Frontal cortex (tissue), 4 donors: ENCODE data around the gene HMCN1. TPM values are rescaled to one million over a fixed set of nuclear protein-coding genes. Genes with fewer than 3 reads are reported as not detected.

Source experiments
- DNase-seq, 2 donors: peaks; one replicate each; pipeline ENCODE4 v3.0.0; 2012; ENCODE audit warnings: low spot score in 2 of 2
- FAIRE-seq: peaks from 2 replicates; lab custom pipeline; 2012; peaks lifted over from hg19 to GRCh38; lab: Jason Lieb, UNC
- total RNA-seq: library from RNA; depleted of rRNA; stranded (reverse); fragments of >200 nt; gene quantifications from one replicate; pipeline ENCODE4 v1.2.3, GENCODE V29; 2014
- donor health status: control.
- donor health status: control.
- donor health status: control.

Gene HMCN1
- total RNA-seq, result 1.6 TPM

DNA sequence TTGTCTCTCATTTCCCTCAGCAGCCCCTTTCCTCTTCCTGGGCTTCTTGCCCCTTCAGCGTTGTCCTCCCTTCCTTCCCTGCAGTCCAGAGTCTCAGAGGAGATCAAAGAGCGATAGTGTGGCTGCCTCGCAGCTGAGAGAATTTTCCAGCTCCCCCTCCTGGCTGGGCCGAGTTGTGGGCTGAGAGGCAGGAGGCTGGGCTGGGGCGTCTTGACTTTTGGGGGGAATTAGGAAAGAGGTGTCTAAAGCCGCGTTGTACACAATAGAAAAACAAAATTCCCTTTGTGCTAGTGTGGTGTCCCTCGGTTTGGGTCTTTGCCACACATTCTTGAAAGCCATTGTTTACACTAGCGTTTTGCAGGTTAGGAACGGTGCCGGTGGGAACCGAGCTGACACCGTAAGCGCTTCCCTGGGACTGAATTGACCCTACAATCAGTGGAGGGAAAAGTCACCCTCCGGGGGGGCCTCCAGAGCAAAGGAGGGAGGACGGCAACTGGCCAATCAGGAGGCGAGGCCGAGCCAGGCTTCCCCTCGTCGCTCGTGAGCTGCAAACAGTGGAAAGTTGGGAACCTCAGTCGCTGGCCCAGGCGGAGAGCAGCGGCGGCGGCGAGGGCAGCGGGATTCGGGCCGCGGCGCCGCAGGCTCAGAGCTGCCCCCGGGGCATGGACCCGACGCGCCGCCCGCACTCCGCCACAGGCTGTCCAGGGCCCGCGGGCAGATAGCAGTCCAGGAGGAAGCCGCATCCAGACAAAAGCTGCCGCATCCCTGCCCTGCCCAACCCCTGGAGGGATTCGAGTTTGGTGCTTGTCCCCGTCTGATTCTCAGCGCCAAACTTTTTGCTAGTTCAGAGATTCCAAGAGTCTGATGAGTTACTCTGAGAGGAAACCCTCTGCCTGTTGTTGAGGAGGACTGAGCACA lies at the start of gene HMCN1:
TSS of gene HMCN1 (plus strand) at position 574 of the 918 bp plus-strand sequence. CDS start 389 bp downstream, outside the sequence.
- FAIRE-seq (no peak), DNase-seq (peak; percentile 32 to 42)

DNA sequence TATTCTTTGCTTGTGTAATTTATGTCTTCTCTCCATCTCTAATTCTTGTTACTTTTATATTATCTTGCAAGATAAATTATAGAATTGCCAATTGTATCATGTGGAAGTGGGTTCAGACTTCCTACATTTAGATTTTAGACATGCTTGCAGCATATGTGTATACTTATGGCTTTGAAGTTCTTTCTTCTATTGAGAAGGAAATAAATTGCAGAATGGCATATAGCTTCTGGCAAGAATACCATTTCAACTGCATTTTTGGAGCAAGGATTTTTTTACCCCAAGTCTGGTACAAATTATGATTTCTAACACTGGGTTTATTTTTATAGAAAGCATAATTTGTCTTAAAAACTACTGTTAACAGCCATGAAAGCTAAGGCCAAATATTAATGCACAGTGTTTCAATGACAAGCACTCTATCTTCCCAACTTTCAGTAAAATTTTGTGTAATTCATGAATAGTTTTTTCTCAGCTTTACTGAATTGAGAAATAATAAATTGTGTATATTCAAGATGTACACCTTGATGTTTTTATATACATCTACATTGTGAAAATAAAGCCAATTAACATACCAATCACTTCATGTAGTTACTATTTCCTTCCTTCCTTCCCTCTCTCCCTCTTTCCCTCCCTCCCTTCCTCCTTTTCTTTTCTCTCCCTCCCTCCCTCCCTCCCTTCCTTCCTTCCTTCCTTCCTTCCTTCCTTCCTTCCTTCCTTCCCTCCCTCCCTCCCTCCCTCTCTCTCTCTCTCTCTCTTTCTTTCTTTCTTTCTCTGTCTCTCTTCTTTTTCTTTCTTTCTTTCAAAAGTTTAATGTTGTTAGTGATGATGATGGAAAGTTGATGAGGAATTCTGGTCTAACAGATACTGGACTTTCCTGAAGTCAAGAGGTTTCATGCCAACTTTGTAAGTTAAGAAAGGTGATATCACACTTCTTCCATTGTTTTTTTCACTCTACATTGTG lies 47.1 kb upstream of the HMCN1 start:
- no peak for DNase-seq
- FAIRE-seq, result no peak

DNA sequence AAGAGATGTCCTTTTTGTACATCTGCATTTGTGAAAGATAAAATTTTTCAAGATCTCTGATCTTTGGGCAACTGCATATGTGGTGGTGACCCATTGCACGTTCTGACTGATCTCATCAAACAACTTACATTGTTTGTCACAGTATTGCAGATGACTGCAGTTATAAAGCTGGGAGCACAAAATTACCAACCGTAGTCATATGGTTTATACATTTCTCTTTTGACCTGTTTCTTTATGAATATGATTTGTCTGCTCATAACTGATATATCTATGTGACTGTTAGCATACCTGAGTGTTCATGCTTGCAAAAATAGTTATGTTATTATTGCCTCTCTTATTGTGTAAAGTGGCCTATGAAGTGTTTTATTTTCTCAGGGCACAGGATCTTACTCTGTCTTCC lies 43.7 kb upstream of the HMCN1 start:
- DNase-seq (no peak), FAIRE-seq (no peak)

DNA sequence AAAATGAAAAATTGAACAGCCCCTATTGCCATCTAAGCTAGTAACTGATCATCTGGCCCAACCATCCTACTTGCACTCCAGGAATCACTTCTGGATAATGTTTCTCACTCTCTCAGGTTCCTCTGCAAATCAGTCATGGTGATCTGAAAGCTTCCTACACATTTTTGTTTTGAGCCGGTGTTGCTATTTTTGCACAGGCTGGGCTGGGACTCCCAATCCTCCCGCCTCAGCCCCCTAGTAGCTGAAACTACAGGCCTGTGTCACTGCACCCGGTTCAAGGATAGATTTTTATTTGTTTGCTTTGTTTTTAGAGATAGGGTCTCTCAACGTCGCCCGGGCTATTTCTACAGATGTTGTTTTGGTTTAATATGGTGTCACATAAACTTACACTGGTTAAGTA lies 40.5 kb upstream of the HMCN1 start:
- DNase-seq (no peak), FAIRE-seq (no peak)

DNA sequence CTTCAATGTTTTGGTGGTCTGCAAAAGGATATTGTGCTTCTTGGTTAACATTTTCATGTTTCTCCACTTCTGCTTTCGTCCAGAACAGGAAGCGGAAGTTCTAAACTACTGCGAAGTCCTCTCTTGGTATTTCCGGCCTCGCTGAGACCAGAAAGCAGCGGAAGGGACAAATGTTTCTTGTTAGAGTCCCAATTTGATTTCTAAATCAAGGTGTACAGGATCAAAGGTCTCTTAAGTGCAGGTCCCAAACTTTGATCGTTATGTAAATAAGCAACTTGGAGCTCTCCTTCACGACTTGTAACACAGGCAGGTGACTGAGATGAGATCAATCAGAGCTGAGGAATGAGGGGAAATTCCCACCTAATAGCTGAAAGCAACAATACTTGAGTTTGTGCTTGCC lies 40.1 kb upstream of the HMCN1 start:
- no peak for FAIRE-seq

DNA sequence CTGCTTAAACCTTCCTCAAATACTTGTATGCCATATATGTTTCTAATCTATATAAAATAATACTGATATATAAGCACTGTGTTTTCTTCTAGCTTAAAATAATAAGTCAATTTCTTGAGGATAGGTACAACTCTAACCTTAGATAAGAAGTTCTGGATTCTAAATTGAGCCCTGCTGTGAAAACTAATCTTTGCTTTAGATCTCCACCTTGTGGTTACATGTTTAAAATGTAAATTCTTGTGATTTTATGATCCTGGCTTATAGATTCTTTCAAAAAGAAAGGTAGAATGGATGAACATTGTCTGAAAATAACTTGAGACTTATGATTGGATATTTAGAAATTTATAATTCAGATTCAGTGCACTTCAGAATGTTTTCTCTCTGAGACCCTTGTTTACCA lies 38.9 kb upstream of the HMCN1 start:
- DNase-seq, result peak in 1 of 2 donors; percentile 8
- no peak for FAIRE-seq

More for the DNA sequence above, 40.1 kb upstream of the HMCN1 start:
- no peak for DNase-seq

DNA sequence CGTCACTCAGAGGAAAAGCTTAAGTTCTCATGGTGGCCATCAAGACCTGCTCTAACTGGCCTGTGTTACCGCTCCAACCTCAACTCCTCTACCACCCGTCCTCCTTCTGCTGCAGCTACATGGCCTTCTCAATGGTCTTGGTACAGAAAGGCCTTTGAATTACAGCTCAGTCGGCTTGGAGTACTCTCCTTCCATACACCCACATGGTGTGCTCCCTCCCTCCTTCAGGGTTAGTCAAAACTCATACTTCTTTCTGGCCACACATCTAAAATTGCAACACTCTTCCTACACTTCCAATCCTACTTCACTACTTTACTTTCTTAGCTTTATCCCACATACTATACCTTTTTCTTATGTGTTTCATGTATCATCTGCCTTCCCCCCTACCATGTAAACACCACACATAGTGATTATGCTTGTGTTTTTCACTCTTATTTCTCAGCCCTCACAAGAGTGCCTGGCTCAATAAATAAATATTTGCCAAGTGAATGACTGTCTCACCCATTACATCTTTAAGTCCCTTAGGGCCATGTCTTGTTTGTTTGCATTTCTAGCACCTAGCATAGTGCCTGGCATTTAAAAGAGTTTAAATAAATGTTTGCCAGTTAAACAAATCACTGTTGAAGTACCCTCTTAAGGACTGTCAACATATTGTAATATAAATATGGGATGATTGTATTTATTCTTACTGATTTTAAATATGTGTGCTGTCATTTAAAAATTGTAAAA lies 37.6 kb upstream of the HMCN1 start:
- no peak for DNase-seq
- FAIRE-seq, result no peak

DNA sequence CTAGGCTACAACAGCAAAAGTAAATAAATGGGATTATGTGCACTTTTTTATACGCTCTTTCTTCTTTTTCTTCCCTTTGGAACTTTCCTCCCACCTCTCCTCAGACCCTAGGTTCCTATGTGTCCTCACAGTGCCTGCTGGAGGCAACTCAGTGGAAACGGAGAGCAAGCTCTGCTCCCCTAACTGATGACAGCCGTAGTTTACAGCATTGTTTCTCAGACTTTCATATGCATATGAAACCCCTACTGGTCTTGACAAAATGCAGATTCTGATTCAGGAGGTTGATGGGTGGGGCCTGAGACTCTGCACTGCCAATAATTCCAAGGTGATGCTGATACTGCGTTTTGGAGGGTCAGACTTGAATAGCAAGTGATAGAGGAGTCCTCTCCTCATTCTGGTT lies 34.3 kb upstream of the HMCN1 start:
- DNase-seq, result no peak
- FAIRE-seq, result no peak

DNA sequence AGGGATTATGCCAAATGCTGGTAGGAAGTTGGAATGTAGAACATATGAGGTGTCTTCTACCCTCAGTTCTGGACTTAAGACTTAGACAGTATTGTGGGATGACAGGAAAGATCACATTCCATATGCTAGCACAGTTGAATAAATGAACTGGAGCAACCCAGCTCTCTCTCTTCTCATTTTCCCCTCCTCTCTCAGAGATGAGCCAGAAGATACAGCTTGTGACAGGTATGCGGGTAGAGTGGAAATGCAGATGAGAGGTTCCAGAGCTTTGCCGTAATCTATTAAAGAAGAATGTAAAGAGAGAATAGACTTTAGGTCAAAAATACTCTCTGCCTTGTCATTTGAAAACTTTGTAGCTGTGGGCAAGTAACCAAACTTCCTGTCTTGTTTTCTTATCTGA lies 32.5 kb upstream of the HMCN1 start:
- FAIRE-seq (no peak), DNase-seq (no peak)

DNA sequence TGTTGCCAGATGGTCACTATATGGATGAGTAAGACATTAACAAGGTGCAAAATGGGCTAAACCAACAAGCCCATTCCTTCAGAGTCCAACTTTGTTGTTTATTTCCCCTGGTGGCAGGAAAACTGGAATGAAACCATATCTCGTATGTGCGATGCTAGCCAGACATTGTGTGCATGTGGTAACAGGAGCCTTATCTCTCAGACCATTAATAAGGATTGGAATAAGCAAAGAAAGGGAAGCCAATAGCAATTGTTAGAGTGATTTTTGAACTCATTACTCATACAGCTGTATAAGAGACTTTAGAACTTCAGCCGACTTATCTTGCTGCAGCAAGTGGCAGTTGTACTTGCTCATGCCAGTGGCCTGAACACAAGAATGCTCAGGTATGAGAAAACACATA lies 30.0 kb upstream of the HMCN1 start:
- no peak for DNase-seq

DNA sequence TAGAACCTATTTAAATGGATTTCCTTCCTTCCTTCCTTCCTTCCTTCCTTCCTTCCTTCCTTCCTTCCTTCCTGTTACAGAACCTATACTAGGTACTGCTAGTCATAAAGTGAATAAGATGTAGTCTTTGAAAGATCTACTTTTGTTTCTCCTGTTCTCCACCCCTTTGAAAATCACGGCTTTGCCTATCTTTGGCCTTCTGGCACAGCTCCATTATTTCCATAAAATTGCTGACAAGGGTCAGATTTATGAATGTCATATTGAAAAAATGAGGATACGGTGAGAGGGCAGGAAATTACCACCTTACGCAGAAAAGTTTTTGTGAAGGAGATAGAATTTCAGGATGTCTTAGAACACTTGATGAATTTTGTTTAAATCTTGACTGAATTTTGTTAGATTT lies 18.1 kb upstream of the HMCN1 start:
- FAIRE-seq (no peak), DNase-seq (no peak)

More for the DNA sequence above, 30.0 kb upstream of the HMCN1 start:
- FAIRE-seq, result no peak

DNA sequence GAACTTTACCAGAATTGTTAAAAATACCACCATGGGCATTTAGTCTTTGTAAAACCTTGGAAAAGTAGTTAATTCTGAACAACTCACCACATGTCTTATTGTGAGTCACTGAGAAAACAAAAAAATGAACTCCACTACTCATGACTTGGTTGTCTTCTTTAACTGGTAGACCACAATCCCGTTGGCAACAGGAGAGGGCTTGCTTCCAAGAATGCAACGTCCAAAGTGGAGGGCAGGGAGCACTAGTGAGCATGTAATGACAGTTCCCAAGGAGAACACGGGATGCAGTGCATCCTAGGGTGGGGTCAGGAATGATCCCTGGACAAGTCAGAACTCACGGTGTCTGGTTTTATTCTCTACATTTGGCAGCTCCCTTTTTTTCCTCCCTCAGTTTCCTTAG lies 15.2 kb upstream of the HMCN1 start:
- FAIRE-seq (no peak), DNase-seq (no peak)

DNA sequence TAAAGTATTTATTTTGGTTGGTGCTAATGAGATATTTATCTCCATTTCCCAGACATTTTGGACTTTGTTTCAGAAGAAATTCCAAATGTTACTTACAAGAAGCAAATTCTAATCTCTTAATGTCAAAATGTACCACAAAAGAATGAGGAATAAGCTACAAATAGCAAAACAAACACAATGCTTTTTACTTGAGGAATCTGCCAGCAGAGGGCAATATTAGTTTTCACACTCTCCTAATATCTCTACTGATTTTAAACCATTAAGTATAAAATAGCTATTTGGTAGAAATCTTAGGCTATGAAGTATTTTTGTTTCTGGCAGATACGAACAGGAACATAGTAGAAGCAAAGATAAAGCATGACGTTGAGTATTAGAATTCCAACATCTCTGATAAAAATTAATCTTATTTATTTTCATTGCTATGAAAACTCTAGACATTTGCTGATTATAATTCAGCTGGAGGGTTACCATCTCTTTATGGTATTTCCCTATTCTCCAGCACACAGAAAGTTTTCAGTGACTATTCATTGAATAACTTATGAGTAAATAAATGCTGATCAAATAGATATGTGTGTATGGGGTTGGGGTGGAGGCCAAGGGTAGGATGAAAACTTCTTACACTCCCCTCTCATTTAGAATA lies 13.4 kb upstream of the HMCN1 start:
- DNase-seq (no peak), FAIRE-seq (peak; percentile 51)

DNA sequence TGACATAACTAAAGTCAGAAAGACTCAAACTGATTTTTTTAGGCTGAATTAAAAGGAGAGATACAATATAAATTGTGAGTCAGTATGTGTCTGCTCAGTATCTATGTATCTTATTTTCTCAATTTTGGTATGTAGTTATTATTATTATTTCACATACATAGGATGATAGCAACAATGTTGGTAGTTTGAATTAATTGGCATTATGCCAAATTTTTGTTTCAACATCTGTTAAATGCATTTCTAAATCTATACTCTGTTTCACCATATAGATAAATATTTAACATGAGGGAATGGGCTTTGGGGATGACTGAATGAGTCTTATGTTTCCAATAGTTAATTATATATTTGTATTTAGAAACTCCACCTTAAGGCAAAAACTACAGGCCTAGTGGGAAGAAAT lies 12.6 kb upstream of the HMCN1 start:
- DNase-seq (no peak), FAIRE-seq (no peak)

DNA sequence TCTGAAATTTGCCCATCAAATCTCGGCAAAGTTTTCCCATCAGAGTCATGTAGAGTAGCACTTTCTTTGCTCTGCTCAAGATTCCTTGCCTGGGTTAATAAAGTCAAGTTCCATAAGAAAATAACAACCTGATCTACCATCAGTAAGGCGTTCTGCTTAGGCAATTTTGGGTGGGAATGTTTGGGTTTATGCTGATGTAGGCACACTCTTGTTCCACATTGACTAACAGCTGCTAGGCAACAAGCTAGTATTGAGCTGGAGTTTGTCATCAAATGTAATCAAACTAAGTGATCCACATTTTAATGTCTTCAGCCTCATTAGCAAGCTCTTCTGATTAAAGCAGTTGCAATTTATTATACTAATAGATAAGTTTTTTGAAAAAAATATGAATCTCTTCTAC lies 12.1 kb upstream of the HMCN1 start:
- DNase-seq, result no peak
- FAIRE-seq, result no peak

DNA sequence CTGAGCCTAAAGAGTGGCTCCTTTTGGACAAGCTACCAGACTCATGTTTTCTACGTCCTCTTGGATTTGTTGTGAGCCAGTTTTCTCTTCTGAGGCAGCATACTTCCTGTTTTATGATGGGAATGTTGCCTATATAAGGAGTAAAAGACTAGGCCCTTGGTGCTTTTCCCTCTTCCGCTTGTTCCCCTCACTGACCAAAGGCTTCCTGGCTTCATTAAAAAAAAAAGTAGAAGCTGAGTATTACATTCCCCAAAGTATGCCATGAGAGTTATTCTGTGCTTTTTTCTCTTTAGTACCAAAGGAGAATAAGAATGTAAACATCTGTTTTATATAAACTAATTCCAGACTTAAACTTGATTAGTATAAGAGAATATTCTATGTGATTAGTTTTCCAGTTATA lies 6.5 kb upstream of the HMCN1 start:
- DNase-seq (no peak), FAIRE-seq (no peak)

DNA sequence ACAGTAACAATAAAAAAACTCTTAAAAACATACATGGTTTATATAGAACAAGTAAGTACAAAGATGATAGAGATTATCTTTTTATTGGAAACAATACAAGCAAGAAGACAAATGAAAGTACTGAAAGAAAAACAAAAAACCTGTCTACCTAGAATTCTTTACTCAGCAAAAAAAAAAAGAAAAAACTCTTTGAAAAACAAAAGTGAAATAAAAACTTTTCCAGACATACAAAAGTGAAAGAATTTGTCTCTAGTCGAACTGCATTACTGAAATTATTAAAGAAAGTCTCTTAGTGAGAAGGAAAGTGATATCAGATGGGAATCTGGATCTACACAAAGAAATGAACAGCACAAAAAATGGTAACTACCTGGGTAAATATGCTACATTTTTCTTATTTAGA lies 2.7 kb upstream of the HMCN1 start:
- FAIRE-seq (no peak), DNase-seq (no peak)

DNA sequence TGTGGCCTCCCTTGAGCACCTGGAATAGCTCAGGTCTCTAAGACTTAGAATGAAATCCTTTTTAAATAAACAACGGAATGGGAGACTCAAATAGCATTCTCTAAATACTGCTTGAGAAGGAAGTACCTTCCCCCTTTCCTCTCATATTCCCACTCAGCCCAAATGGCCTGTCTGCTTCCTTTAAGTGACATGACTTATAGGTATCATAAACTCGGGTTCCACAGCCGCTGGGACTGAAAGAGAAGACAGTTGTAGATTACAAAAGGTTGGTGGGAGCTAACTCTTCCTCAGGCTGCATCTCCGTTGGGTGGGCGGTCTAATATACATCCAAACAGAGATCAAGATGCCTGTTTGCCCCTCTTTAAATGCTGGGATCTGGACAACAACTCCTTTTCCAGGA lies 1.2 kb upstream of the HMCN1 start:
- DNase-seq, result no peak
- FAIRE-seq, result no peak

DNA sequence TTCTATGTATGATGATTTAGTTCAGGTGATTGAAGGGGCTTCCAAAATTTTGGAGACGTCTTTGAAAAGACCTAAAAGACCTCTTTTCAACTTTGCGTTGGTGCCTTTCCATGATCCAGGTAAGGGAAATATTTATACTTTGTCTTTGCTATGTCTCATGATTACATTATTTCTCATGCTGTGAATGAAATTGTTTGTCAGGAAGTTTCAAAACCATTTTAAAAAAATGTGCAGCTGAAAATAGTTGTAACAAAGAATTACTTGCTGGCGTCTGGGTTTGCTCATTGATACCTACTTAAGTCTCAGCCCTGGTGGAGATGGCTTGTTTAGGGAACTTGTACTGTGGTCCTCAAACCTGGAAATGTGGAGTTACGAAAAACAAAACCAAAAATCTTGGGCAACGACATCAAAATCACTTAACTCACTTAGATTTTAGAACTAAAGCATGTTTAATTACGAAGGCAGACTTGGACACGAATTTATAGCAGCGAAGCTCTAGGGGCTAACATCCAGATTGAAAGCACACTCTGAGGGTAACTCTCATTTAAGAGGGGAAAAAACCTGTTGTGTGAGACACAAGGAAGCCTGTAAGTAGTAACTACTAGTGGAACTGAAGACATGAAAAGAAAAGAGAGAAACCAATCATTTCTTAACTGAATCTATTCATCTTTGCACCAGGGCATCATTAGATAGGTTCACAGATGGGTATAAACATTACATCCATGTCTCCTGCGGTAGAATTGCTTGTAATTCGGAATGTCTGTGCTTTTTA lies 924 bp downstream of the HMCN1 start:
- DNase-seq (no peak), FAIRE-seq (no peak)
